ENCODE results near the gene SH3PXD2A.

Gene SH3PXD2A

GRCh38 chr10:103592186-103593021 is 263.0 kb downstream of the SH3PXD2A start:
- DNase-seq (ENCODE audit: low read depth in 2 of 2): peak; percentile 41 to 46
- H3K4me3 ChIP-seq (replicated peaks in 1 of 2; ENCODE audit: low read depth in 2 of 2, low read length in 2 of 2): no peak overlapping the region
- peak; percentile 76 for TF ChIP-seq CTCF (IDR thresholded peaks at IDR 0.05; ENCODE audit: low read depth, low read length)

GRCh38 chr10:103590744-103591291 is 264.6 kb downstream of the SH3PXD2A start:
- TF ChIP-seq CTCF (IDR thresholded peaks at IDR 0.05; ENCODE audit: low read depth, low read length): no peak
- H3K4me3 ChIP-seq (replicated peaks in 1 of 2; ENCODE audit: low read depth in 2 of 2, low read length in 2 of 2): no peak overlapping the region
- DNase-seq (ENCODE audit: low read depth in 2 of 2): no peak

GRCh38 chr10:103590060-103590459 is 265.3 kb downstream of the SH3PXD2A start:
- no peak overlapping the region for H3K4me3 ChIP-seq (replicated peaks in 1 of 2; ENCODE audit: low read depth in 2 of 2, low read length in 2 of 2)
- no peak for TF ChIP-seq CTCF (IDR thresholded peaks at IDR 0.05; ENCODE audit: low read depth, low read length)
- no peak for DNase-seq (ENCODE audit: low read depth in 2 of 2)

GRCh38 chr10:103589074-103589630 is 266.2 kb downstream of the SH3PXD2A start:
- no peak overlapping the region for H3K4me3 ChIP-seq (replicated peaks in 1 of 2; ENCODE audit: low read depth in 2 of 2, low read length in 2 of 2)
- DNase-seq (ENCODE audit: low read depth in 2 of 2): no peak
- TF ChIP-seq CTCF (IDR thresholded peaks at IDR 0.05; ENCODE audit: low read depth, low read length): no peak

GRCh38 chr10:103587073-103587472 is 268.3 kb downstream of the SH3PXD2A start:
- no peak for TF ChIP-seq CTCF (IDR thresholded peaks at IDR 0.05; ENCODE audit: low read depth, low read length)
- H3K4me3 ChIP-seq (replicated peaks in 1 of 2; ENCODE audit: low read depth in 2 of 2, low read length in 2 of 2): no peak overlapping the region
- no peak for DNase-seq (ENCODE audit: low read depth in 2 of 2)

GRCh38 chr10:103585011-103585405 is 270.4 kb downstream of the SH3PXD2A start:
- no peak for TF ChIP-seq CTCF (IDR thresholded peaks at IDR 0.05; ENCODE audit: low read depth, low read length)
- no peak for DNase-seq (ENCODE audit: low read depth in 2 of 2)
- H3K4me3 ChIP-seq (replicated peaks in 1 of 2; ENCODE audit: low read depth in 2 of 2, low read length in 2 of 2): no peak overlapping the region

Measured in cardiac fibroblast (primary cell).